Adrenal gland (tissue), 5 donors: ENCODE results near the gene MAD2L1.

Source experiments
- POLR2A ChIP-seq, 2 donors: fragments of 450-650 bp; IDR thresholded peaks; one replicate each; pipeline ENCODE4 v1.6.1; 2017; ENCODE audit warnings: antibody characterized with exemption in 2 of 2, mild to moderate bottlenecking in 2 of 2, moderate library complexity in 1 of 2
- TF ChIP-seq, protein P1 (sequence below), 6 experiments: fragments of 450-650 bp in 4 of 6; fragments of 200-600 bp in 2 of 6; sonication (generic) in 1 of 6; IDR thresholded peaks; 1 replicate in 5 of 6; 2 replicates in 1 of 6; pipeline versions ENCODE4 v1.5.1 to v1.8.0; 2016 to 2021; ENCODE audit warnings: antibody characterized with exemption in 6 of 6, mild to moderate bottlenecking in 2 of 6, moderate library complexity in 1 of 6
- donor health status: DM: no; HTN: no; CAD: no.

DNA sequence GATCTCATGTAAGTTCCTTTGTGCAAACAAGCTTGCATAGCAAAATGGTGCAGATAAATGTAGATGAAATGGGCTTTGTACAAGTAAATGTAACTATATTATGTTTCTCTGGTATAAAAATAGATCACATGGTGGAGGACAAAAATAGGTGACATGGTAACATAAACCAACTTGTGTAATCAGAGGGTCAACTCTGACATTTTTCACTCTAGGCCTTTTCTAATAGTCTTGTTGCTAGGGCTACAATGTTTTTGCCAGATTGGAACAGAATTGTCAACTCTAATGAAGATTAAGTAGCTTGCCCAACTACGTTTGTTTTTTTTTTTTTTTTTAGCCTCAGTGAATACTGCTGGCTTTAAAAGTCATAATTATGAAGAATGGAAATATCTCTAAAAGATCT lies 11.5 kb downstream of the MAD2L1 start:
- TF ChIP-seq, protein P1, sequence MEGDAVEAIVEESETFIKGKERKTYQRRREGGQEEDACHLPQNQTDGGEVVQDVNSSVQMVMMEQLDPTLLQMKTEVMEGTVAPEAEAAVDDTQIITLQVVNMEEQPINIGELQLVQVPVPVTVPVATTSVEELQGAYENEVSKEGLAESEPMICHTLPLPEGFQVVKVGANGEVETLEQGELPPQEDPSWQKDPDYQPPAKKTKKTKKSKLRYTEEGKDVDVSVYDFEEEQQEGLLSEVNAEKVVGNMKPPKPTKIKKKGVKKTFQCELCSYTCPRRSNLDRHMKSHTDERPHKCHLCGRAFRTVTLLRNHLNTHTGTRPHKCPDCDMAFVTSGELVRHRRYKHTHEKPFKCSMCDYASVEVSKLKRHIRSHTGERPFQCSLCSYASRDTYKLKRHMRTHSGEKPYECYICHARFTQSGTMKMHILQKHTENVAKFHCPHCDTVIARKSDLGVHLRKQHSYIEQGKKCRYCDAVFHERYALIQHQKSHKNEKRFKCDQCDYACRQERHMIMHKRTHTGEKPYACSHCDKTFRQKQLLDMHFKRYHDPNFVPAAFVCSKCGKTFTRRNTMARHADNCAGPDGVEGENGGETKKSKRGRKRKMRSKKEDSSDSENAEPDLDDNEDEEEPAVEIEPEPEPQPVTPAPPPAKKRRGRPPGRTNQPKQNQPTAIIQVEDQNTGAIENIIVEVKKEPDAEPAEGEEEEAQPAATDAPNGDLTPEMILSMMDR (IDR thresholded peaks at IDR 0.05) = no peak
- no peak for TF ChIP-seq POLR2A (IDR thresholded peaks at IDR 0.05)
